LNCAP (cell line): ENCODE data around the gene ARHGDIG.

Experiments used
- CTCF ChIP-seq: fragments of 450-650 bp; IDR thresholded peaks from 2 replicates; pipeline ENCODE4 v1.5.1; 2017; ENCODE audit warnings: mild to moderate bottlenecking

ARHGDIG gene

GRCh38 chr16:245105-245504 is 35.3 kb upstream of the ARHGDIG start:
- TF ChIP-seq CTCF = no peak

- TF ChIP-seq CTCF = no peak
Observed at GRCh38 chr16:247027-247426, 33.4 kb upstream of the ARHGDIG start.

- TF ChIP-seq CTCF = no peak
Observed at GRCh38 chr16:249431-249830, 31.0 kb upstream of the ARHGDIG start.

- TF ChIP-seq CTCF = no peak
Observed at GRCh38 chr16:252366-253337, 27.7 kb upstream of the ARHGDIG start.

- no peak for TF ChIP-seq CTCF
Observed at GRCh38 chr16:253833-254232, 26.6 kb upstream of the ARHGDIG start.

GRCh38 chr16:254461-254860 is 25.9 kb upstream of the ARHGDIG start:
- no peak for TF ChIP-seq CTCF

GRCh38 chr16:255183-255582 is 25.2 kb upstream of the ARHGDIG start:
- no peak for TF ChIP-seq CTCF
